HEK293 (cell line): ENCODE data around the gene TOR4A.

Source experiments
- CTCF ChIA-PET: fragments of 350-600 bp; formaldehyde crosslinking; extraction: SDS; loops from one replicate; lab custom pipeline; 2021; ENCODE audit warnings: antibody characterized with exemption; lab: Yijun Ruan, JAX
- POLR2A ChIA-PET: fragments of 300-600 bp; formaldehyde crosslinking; extraction: SDS; loops from one replicate; lab custom pipeline; 2020; ENCODE audit warnings: antibody characterized with exemption, inconsistent platforms; lab: Yijun Ruan, JAX
- H3K27ac ChIP-seq: fragments of 200-500 bp; sonication (Bioruptor generic); 2 replicates; pipeline ENCODE4 v1.5.1; 2014; ENCODE audit warnings: low read depth, low read length, control low read depth, inconsistent platforms; ENCODE audit errors: extremely low read depth
- H3K36me3 ChIP-seq, 2 experiments: fragments of 200-500 bp in 1 of 2; sonication (Bioruptor generic) in 1 of 2; 1 replicate in 1 of 2; 2 replicates in 1 of 2; pipeline ENCODE4 v1.5.1; 2014 to 2017; ENCODE audit warnings: inconsistent platforms in 2 of 2, low read length in 2 of 2; ENCODE audit not compliant: control insufficient read depth in 2 of 2, insufficient read depth in 1 of 2
- H3K4me1 ChIP-seq: fragments of 200-500 bp; sonication (Bioruptor generic); 2 replicates; pipeline ENCODE4 v1.5.1; 2014; ENCODE audit warnings: mild to moderate bottlenecking, low read length, inconsistent platforms; ENCODE audit not compliant: control insufficient read depth, insufficient read depth
- H3K4me3 ChIP-seq: 2 replicates; pipeline ENCODE4 v1.5.1; 2011; ENCODE audit warnings: low read depth, mild to moderate bottlenecking, control low read depth, low read length, moderate library complexity
- H3K9me3 ChIP-seq: fragments of 200-500 bp; sonication (Bioruptor generic); 2 replicates; pipeline ENCODE4 v1.5.1; 2014; ENCODE audit warnings: low read depth, low read length, inconsistent platforms; ENCODE audit not compliant: control insufficient read depth, insufficient read depth
- EGR2 ChIP-seq: fragments of 450-650 bp; formaldehyde crosslinking; IDR thresholded peaks from 2 replicates; pipeline ENCODE4 v1.5.1; 2016; ENCODE audit warnings: low read depth, missing biosample characterization, missing genetic modification characterization
- HOXA7 ChIP-seq: sonication (generic); formaldehyde crosslinking; IDR thresholded peaks from 2 replicates; pipeline ENCODE4 v1.8.1; 2022; ENCODE audit warnings: missing genetic modification reagents, borderline replicate concordance
- MEIS1 ChIP-seq: sonication (generic); formaldehyde crosslinking; IDR thresholded peaks from 2 replicates; pipeline ENCODE4 v1.8.1; 2022; ENCODE audit warnings: missing genetic modification reagents, mild to moderate bottlenecking, borderline replicate concordance
- MYNN ChIP-seq: fragments of 450-650 bp; formaldehyde crosslinking; IDR thresholded peaks from 2 replicates; pipeline ENCODE4 v1.5.1; 2016; ENCODE audit warnings: missing biosample characterization, missing genetic modification characterization, borderline replicate concordance
- PRDM2 ChIP-seq: fragments of 450-650 bp; formaldehyde crosslinking; IDR thresholded peaks from 2 replicates; pipeline ENCODE4 v1.5.1; 2016; ENCODE audit warnings: missing biosample characterization, missing genetic modification characterization, borderline replicate concordance
- RBAK ChIP-seq: fragments of 450-650 bp; formaldehyde crosslinking; IDR thresholded peaks from 2 replicates; pipeline ENCODE4 v1.5.1; 2016; ENCODE audit warnings: missing biosample characterization, missing genetic modification characterization
- ZFP41 ChIP-seq: fragments of 450-650 bp; formaldehyde crosslinking; IDR thresholded peaks from 2 replicates; pipeline ENCODE4 v1.5.1; 2016; ENCODE audit warnings: missing biosample characterization, missing genetic modification characterization, borderline replicate concordance
- ZNF114 ChIP-seq: fragments of 450-650 bp; formaldehyde crosslinking; IDR thresholded peaks from 2 replicates; pipeline ENCODE4 v1.5.0; 2017; ENCODE audit warnings: missing biosample characterization, missing genetic modification characterization
- ZNF121 ChIP-seq: fragments of 450-650 bp; formaldehyde crosslinking; IDR thresholded peaks from 2 replicates; pipeline ENCODE4 v1.5.1; 2016; ENCODE audit warnings: missing biosample characterization, missing genetic modification characterization
- ZNF132 ChIP-seq: fragments of 450-650 bp; formaldehyde crosslinking; IDR thresholded peaks from 2 replicates; pipeline ENCODE4 v1.5.1; 2017; ENCODE audit warnings: missing biosample characterization, missing genetic modification characterization, borderline replicate concordance
- ZNF174 ChIP-seq: fragments of 450-650 bp; formaldehyde crosslinking; IDR thresholded peaks from 2 replicates; pipeline ENCODE4 v1.5.0; 2017; ENCODE audit warnings: missing biosample characterization, mild to moderate bottlenecking, missing genetic modification characterization
- ZNF292 ChIP-seq: fragments of 450-650 bp; formaldehyde crosslinking; IDR thresholded peaks from 2 replicates; pipeline ENCODE4 v1.5.1; 2016; ENCODE audit warnings: low read depth, missing biosample characterization, missing genetic modification characterization, borderline replicate concordance
- ZNF335 ChIP-seq: fragments of 450-650 bp; formaldehyde crosslinking; conservative IDR thresholded peaks from 2 replicates; pipeline ENCODE4 v1.5.1; 2016; ENCODE audit warnings: missing biosample characterization, missing genetic modification characterization
- ZNF37A ChIP-seq: fragments of 450-650 bp; IDR thresholded peaks from 2 replicates; pipeline ENCODE4 v1.5.1; 2018; ENCODE audit warnings: missing biosample characterization, missing genetic modification characterization
- ZNF423 ChIP-seq: fragments of 450-650 bp; formaldehyde crosslinking; IDR thresholded peaks from 2 replicates; pipeline ENCODE4 v1.5.1; 2016; ENCODE audit warnings: missing biosample characterization, missing genetic modification characterization
- ZNF555 ChIP-seq: fragments of 450-650 bp; formaldehyde crosslinking; conservative IDR thresholded peaks from 2 replicates; pipeline ENCODE4 v1.5.1; 2017; ENCODE audit warnings: missing biosample characterization, mild to moderate bottlenecking, missing genetic modification characterization, inconsistent platforms
- ZNF558 ChIP-seq: fragments of 450-650 bp; formaldehyde crosslinking; IDR thresholded peaks from 2 replicates; pipeline ENCODE4 v1.5.1; 2016; ENCODE audit warnings: missing biosample characterization, missing genetic modification characterization
- ZNF621 ChIP-seq: fragments of 450-650 bp; formaldehyde crosslinking; IDR thresholded peaks from 2 replicates; pipeline ENCODE4 v1.5.1; 2017; ENCODE audit warnings: missing biosample characterization, missing genetic modification characterization
- ZNF629 ChIP-seq: fragments of 450-650 bp; formaldehyde crosslinking; IDR thresholded peaks from 2 replicates; pipeline ENCODE4 v1.5.1; 2017; ENCODE audit warnings: missing biosample characterization, missing genetic modification characterization
- ZNF639 ChIP-seq: fragments of 450-650 bp; formaldehyde crosslinking; IDR thresholded peaks from 2 replicates; pipeline ENCODE4 v1.5.1; 2016; ENCODE audit warnings: missing biosample characterization, missing genetic modification characterization
- ZNF654 ChIP-seq: fragments of 450-650 bp; formaldehyde crosslinking; IDR thresholded peaks from 2 replicates; pipeline ENCODE4 v1.5.1; 2016; ENCODE audit warnings: low read depth, missing biosample characterization, missing genetic modification characterization
- ZNF701 ChIP-seq: fragments of 450-650 bp; formaldehyde crosslinking; IDR thresholded peaks from 2 replicates; pipeline ENCODE4 v1.5.1; 2016; ENCODE audit warnings: missing biosample characterization, missing genetic modification characterization
- ZNF843 ChIP-seq: fragments of 450-650 bp; formaldehyde crosslinking; IDR thresholded peaks from 2 replicates; pipeline ENCODE4 v1.5.1; 2016; ENCODE audit warnings: missing biosample characterization, missing genetic modification characterization

The TOR4A gene

DNA sequence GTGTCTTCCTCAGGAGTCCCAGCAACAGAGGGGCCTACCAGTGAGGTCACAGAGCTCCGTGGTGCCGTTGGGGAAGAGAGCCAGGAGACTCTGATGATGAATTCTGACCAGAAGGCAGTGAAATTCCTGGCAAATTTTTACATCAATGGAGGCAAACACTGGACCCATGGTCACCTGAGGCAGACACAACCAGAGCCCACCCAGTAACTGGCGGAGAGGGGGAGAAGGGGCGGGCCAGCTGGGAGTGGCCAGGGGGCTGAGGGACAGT, 26.4 kb upstream of the TOR4A start, which contains the start of gene STPG3 (continued):
- TF ChIP-seq PRDM2 (tag by site-specific recombination) = no peak
- no peak for TF ChIP-seq ZNF423 (tag by site-specific recombination)
- TF ChIP-seq MYNN (tag by site-specific recombination) = no peak
- no peak for TF ChIP-seq RBAK (tag by site-specific recombination)
- TF ChIP-seq ZNF843 (tag by site-specific recombination) = no peak
- TF ChIP-seq ZNF114 (tag by site-specific recombination) = no peak
- no peak for TF ChIP-seq ZNF558 (tag by site-specific recombination)
- no peak for TF ChIP-seq ZNF555

DNA sequence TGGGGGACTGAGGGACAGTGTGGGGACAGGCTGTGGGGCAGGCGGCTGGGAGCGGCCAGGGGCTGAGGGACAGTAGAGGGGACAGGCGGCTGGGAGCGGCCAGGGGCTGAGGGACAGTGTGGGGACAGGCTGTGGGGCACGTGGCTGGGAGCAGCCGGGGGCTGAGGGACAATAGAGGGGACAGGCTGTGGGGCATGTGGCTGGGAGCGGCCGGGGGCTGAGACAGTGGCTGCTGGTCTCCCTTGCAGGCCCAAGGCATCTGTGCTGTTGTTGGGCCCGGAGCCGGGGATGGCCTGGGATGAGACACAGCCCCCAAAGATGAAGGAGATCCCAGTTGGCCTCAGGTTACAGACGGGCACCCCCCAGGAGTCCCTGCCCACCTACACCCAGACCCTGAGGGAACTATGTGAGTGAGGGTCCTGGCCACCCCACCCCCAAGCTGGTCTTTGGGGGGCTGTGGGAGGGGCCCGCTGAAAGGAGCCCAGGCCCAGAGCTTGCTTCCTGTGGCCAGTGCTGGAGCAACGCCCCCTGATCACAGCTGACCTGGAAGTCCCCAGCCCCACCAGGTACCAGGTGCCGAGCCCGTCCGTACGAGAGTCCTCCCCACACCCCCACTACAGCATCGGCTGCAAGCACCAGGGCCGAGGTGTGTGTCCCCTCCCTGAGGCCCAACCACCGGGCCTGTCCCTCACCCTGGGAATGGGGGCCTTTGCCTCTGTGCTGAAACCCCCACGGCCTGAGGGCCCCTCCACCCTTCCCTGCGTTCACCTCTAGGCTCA, 25.8 kb upstream of the TOR4A start:
- H3K4me1 ChIP-seq = peaks cover 5% of the 10 kb centered on the region; the same call in 1 of the 2 replicates
- POLR2A ChIA-PET = interaction anchor here (0.6 to 9.1 kb wide), 4 partner anchors 10 to 723 kb away, joined by 3 to 336 read pairs (median 4); partner anchors contain the start of gene TUBB4B

More for the DNA sequence above, 25.8 kb upstream of the TOR4A start:
- no peak overlapping the region for H3K4me3 ChIP-seq
- TF ChIP-seq PRDM2 (tag by site-specific recombination) (no peak), ZNF174 (no peak), ZNF121 (tag by site-specific recombination) (no peak), ZNF132 (tag by site-specific recombination) (no peak), MEIS1 (CRISPR knock-in tag) (no peak), EGR2 (tag by site-specific recombination) (no peak), ZNF701 (tag by site-specific recombination) (no peak), ZNF292 (tag by site-specific recombination) (no peak), HOXA7 (CRISPR knock-in tag) (no peak), ZNF629 (tag by site-specific recombination) (no peak), ZNF639 (tag by site-specific recombination) (no peak), ZNF621 (tag by site-specific recombination) (no peak), ZNF335 (no peak), ZNF37A (no peak), ZFP41 (tag by site-specific recombination) (no peak), ZNF654 (tag by site-specific recombination) (no peak)
- no peaks in the 10 kb centered on the region for H3K9me3 ChIP-seq
- CTCF ChIA-PET = interaction anchor here (0.8 to 0.9 kb wide), 2 partner anchors 13 to 205 kb away, joined by 4 to 5 read pairs; partner anchors contain the start of gene NPDC1
- H3K27ac ChIP-seq = no peak overlapping the region
- H3K36me3 ChIP-seq = peaks cover 0 to 8% of the 10 kb centered on the region in 2 experiments; a peak in 2 of 3 replicates
